ENCODE results near the gene NFE2L3.
"Not testable (repeated sequence)": the region's sequence is repeated elsewhere in the genome, so short reads cannot be mapped to it uniquely, and the experiment has no call there.

Gene NFE2L3

GRCh38 chr7:26188206-26188956, 36.4 kb downstream of the NFE2L3 start:
- no peak for DNase-seq

GRCh38 chr7:26188957-26189541, 37.1 kb downstream of the NFE2L3 start:
- no peak for DNase-seq

- DNase-seq: no peak
Measured at GRCh38 chr7:26189697-26190096, 37.7 kb downstream of the NFE2L3 start.

- no peak for DNase-seq
Measured at GRCh38 chr7:26190417-26190869, 38.4 kb downstream of the NFE2L3 start.

- DNase-seq: no peak
Measured at GRCh38 chr7:26191233-26191973, 39.4 kb downstream of the NFE2L3 start.

GRCh38 chr7:26191974-26192479, 40.0 kb downstream of the NFE2L3 start:
- DNase-seq: no peak

GRCh38 chr7:26192485-26193087, 40.6 kb downstream of the NFE2L3 start:
- DNase-seq: no peak

- DNase-seq: no peak
Measured at GRCh38 chr7:26193432-26194207, 41.6 kb downstream of the NFE2L3 start.

- DNase-seq: not testable (repeated sequence)
Measured at GRCh38 chr7:26194764-26195163, 42.8 kb downstream of the NFE2L3 start.

GRCh38 chr7:26195182-26195581, 43.2 kb downstream of the NFE2L3 start:
- no peak for DNase-seq

GRCh38 chr7:26195867-26196657, 44.1 kb downstream of the NFE2L3 start:
- no peak for DNase-seq

- no peak for DNase-seq
Measured at GRCh38 chr7:26197153-26198115, 45.4 kb downstream of the NFE2L3 start.

- DNase-seq: no peak
Measured at GRCh38 chr7:26198133-26198780, 46.3 kb downstream of the NFE2L3 start.

GRCh38 chr7:26198781-26199169, 46.8 kb downstream of the NFE2L3 start:
- DNase-seq: no peak

GRCh38 chr7:26199301-26200037, 47.5 kb downstream of the NFE2L3 start:
- peak; percentile 69 for DNase-seq

GRCh38 chr7:26200038-26200443, 48.0 kb downstream of the NFE2L3 start:
- peak; percentile 66 for DNase-seq

- DNase-seq: peak; percentile 97
Measured at GRCh38 chr7:26200444-26201246, 48.6 kb downstream of the NFE2L3 start, which contains the start of gene HNRNPA2B1. TSS of gene HNRNPA2B1 (minus strand) at chr7:26200746. CDS start at chr7:26200577, 169 bp downstream.

Data from CD4-positive, alpha-beta T cell treated with Interferon gamma for 1 hour (primary cell).